Osteoblast (primary cell): ENCODE results near the gene MKNK1. TPM values are rescaled to one million over a fixed set of nuclear protein-coding genes. Genes with fewer than 3 reads are reported as not detected.

Source experiments
- DNase-seq: peaks from one replicate; pipeline ENCODE4 v3.0.0; 2011; ENCODE audit warnings: low spot score, mixed read lengths; ENCODE audit not compliant: insufficient read length; ENCODE audit errors: missing footprints
- H2AFZ ChIP-seq: 2 replicates; pipeline ENCODE4 v1.6.0; 2011; ENCODE audit warnings: mild to moderate bottlenecking, low read length
- H3K27ac ChIP-seq: 2 replicates; pipeline ENCODE4 v1.5.1; 2011; ENCODE audit warnings: mild to moderate bottlenecking, low read depth, low read length, moderate library complexity
- H3K27me3 ChIP-seq: 2 replicates; pipeline ENCODE4 v1.6.0; 2012; ENCODE audit warnings: mild to moderate bottlenecking, control low read depth, inconsistent platforms, low read length, moderate library complexity; ENCODE audit not compliant: insufficient read depth
- H3K36me3 ChIP-seq: 2 replicates; pipeline ENCODE4 v1.5.1; 2011; ENCODE audit warnings: mild to moderate bottlenecking, low read length, control low read depth, moderate library complexity; ENCODE audit not compliant: insufficient read depth
- H3K4me1 ChIP-seq: 2 replicates; pipeline ENCODE4 v1.5.1; 2011; ENCODE audit warnings: mild to moderate bottlenecking, low read length, control low read depth, moderate library complexity; ENCODE audit not compliant: insufficient read depth
- H3K4me2 ChIP-seq: 2 replicates; pipeline ENCODE4 v1.6.0; 2011; ENCODE audit warnings: mild to moderate bottlenecking, low read length; ENCODE audit not compliant: insufficient read depth
- H3K4me3 ChIP-seq: fragments of 200-600 bp; sonication (generic); 3 replicates; pipeline ENCODE4 v1.5.1; 2012; ENCODE audit warnings: mild to moderate bottlenecking, low read length, inconsistent platforms; ENCODE audit not compliant: insufficient read depth
- H3K79me2 ChIP-seq: 2 replicates; pipeline ENCODE4 v1.6.0; 2012; ENCODE audit warnings: mild to moderate bottlenecking, low read length, control low read depth, inconsistent platforms; ENCODE audit not compliant: insufficient read depth
- H3K9me3 ChIP-seq: 2 replicates; pipeline ENCODE4 v1.5.1; 2011; ENCODE audit warnings: low read depth, low read length, control low read depth
- H4K20me1 ChIP-seq: 2 replicates; pipeline ENCODE4 v1.6.0; 2012; ENCODE audit warnings: mild to moderate bottlenecking, low read length, control low read depth; ENCODE audit not compliant: insufficient read depth
- CTCF ChIP-seq: IDR thresholded peaks from 2 replicates; pipeline ENCODE4 v1.5.1; 2011; ENCODE audit warnings: mild to moderate bottlenecking, low read depth, low read length, moderate library complexity; ENCODE audit errors: extremely low read depth
- total RNA-seq: library from RNA; depleted of rRNA; stranded (reverse); fragments of >200 nt; gene quantifications from 2 replicates; pipeline ENCODE4 v1.2.3, GENCODE V29; 2012

MKNK1 gene
- total RNA-seq, 1 donor = 31.8 TPM

- Histone ChIP-seq H3K79me2 (peaks cover 41% of the 10 kb centered on the region), H3K36me3 (peaks cover 19% of the 10 kb centered on the region), H3K4me3 (peak overlapping the region; percentile 40), H3K27ac (no peak overlapping the region), H3K9me3 (no peaks in the 10 kb centered on the region), H2AFZ (no peak overlapping the region), H3K4me1 (peaks cover 33% of the 10 kb centered on the region), H4K20me1 (peaks cover 24% of the 10 kb centered on the region), H3K4me2 (peak overlapping the region; percentile 50), H3K27me3 (no peaks in the 10 kb centered on the region)
- DNase-seq = peak; percentile 96
- TF ChIP-seq CTCF = no peak
These were observed 9.9 kb upstream of the MKNK1 start for GRCh38 chr1:46613661-46614603.

- H3K4me2 ChIP-seq = peak overlapping the region; percentile 50
- H3K27ac ChIP-seq = no peak overlapping the region
- peaks cover 33% of the 10 kb centered on the region for H3K4me1 ChIP-seq
- peaks cover 41% of the 10 kb centered on the region for H3K79me2 ChIP-seq
- H3K4me3 ChIP-seq = peak overlapping the region; percentile 40
- no peak for DNase-seq
- TF ChIP-seq CTCF = no peak
- H4K20me1 ChIP-seq = peaks cover 24% of the 10 kb centered on the region
- peaks cover 28% of the 10 kb centered on the region for H3K36me3 ChIP-seq
- H3K9me3 ChIP-seq = no peaks in the 10 kb centered on the region
- H2AFZ ChIP-seq = no peak overlapping the region
- no peaks in the 10 kb centered on the region for H3K27me3 ChIP-seq
These were observed 9.0 kb upstream of the MKNK1 start for GRCh38 chr1:46612937-46613660.

GRCh38 chr1:46611691-46612221, 7.7 kb upstream of the MKNK1 start:
- H4K20me1 ChIP-seq = peaks cover 24% of the 10 kb centered on the region
- peak; percentile 80 for DNase-seq
- H3K4me1 ChIP-seq = peaks cover 27% of the 10 kb centered on the region
- H3K27me3 ChIP-seq = no peaks in the 10 kb centered on the region
- peaks cover 35% of the 10 kb centered on the region for H3K36me3 ChIP-seq
- H3K27ac ChIP-seq = no peak overlapping the region
- no peak for TF ChIP-seq CTCF
- no peaks in the 10 kb centered on the region for H3K9me3 ChIP-seq
- no peak overlapping the region for H2AFZ ChIP-seq
- peaks cover 41% of the 10 kb centered on the region for H3K79me2 ChIP-seq
- H3K4me3 ChIP-seq = no peak overlapping the region
- peak overlapping the region; percentile 23 for H3K4me2 ChIP-seq
